GM12891 (cell line): ENCODE data around the gene EBNA1BP2. TPM values are rescaled to one million over a fixed set of nuclear protein-coding genes. Genes with fewer than 3 reads are reported as not detected.
"Not testable (repeated sequence)": the region's sequence is repeated elsewhere in the genome, so short reads cannot be mapped to it uniquely, and the experiment has no call there.

Source experiments
- DNase-seq: peaks from one replicate; pipeline ENCODE4 v3.0.0; 2011; ENCODE audit warnings: low spot score; ENCODE audit not compliant: insufficient read length
- FAIRE-seq: peaks from 2 replicates; lab custom pipeline; 2011; peaks lifted over from hg19 to GRCh38; lab: Jason Lieb, UNC
- PAX5 ChIP-seq: IDR thresholded peaks from 2 replicates; pipeline ENCODE4 v1.6.1; 2011; ENCODE audit warnings: low read length, moderate library complexity, mild to moderate bottlenecking; ENCODE audit not compliant: insufficient read depth, severe bottlenecking
- POLR2A ChIP-seq: IDR thresholded peaks from 2 replicates; pipeline ENCODE4 v1.6.1; 2011; ENCODE audit warnings: low read depth, low read length, control low read depth
- POLR2AphosphoS5 ChIP-seq: IDR thresholded peaks from 2 replicates; pipeline ENCODE4 v1.6.1; 2011; ENCODE audit warnings: low read depth, low read length, control low read depth
- POU2F2 ChIP-seq: IDR thresholded peaks from 2 replicates; pipeline ENCODE4 v1.6.1; 2011; ENCODE audit warnings: low read depth, mild to moderate bottlenecking, control low read depth, low read length, moderate library complexity
- SPI1 ChIP-seq: IDR thresholded peaks from 2 replicates; pipeline ENCODE4 v1.6.1; 2011; ENCODE audit warnings: low read depth, low read length, control low read depth
- TAF1 ChIP-seq: IDR thresholded peaks from 2 replicates; pipeline ENCODE4 v1.6.1; 2011; ENCODE audit warnings: low read depth, low read length, control low read depth
- polyA plus RNA-seq: library from polyadenylated mRNA; unstranded; fragments of >200 nt; gene quantifications from one replicate; pipeline ENCODE4 v1.2.1, GENCODE V29; 2012; ENCODE audit warnings: low read depth, missing spikeins, inconsistent platforms; ENCODE audit not compliant: missing spikeins

EBNA1BP2 gene, protein sequence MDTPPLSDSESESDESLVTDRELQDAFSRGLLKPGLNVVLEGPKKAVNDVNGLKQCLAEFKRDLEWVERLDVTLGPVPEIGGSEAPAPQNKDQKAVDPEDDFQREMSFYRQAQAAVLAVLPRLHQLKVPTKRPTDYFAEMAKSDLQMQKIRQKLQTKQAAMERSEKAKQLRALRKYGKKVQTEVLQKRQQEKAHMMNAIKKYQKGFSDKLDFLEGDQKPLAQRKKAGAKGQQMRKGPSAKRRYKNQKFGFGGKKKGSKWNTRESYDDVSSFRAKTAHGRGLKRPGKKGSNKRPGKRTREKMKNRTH
- polyA plus RNA-seq: 85.1 TPM

DNA sequence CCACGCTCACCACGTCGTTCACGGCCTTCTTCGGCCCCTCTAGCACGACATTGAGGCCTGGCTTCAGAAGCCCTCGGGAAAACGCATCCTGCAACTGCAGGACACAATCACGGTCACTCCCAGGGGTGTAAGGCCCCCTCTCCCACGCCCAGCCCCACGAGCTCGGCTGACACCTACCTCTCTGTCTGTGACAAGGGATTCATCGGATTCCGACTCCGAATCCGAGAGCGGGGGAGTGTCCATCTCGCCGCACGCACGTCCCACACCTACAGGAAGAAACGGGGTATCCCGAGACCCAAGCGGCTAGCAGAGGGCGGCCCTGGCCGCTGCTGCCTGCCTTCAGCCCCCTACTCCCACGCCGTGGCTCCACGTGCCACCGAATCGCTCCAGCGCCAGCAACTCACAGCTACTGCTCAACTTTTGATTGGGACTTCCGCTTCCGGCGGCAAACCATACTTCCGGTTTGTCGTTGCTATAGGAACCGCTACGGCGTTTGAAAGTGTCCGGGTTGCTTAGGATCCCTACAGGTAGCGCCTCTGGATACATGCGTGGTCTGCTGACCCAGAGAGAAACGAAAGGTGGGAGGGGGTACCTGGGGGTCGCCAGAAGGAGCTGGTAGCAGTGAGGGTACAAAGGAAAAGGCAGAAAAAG, at the start of gene EBNA1BP2, which contains the start of gene CFAP57:
Gene EBNA1BP2, minus strand, starts transcription at position 415 of the 651 bp plus-strand sequence. Its CDS starts 172 bp downstream, at position 243.
Gene CFAP57, plus strand, starts transcription at position 455 of the 651 bp plus-strand sequence. CDS start 424 bp downstream, outside the sequence.
- FAIRE-seq: peak; percentile 98
- peak; percentile 83 for DNase-seq
- TF ChIP-seq TAF1 (peak; percentile 88), PAX5 (no peak), POU2F2 (peak; percentile 77), POLR2AphosphoS5 (peak; percentile 89), POLR2A (peak; percentile 86), SPI1 (peak; percentile 70)

DNA sequence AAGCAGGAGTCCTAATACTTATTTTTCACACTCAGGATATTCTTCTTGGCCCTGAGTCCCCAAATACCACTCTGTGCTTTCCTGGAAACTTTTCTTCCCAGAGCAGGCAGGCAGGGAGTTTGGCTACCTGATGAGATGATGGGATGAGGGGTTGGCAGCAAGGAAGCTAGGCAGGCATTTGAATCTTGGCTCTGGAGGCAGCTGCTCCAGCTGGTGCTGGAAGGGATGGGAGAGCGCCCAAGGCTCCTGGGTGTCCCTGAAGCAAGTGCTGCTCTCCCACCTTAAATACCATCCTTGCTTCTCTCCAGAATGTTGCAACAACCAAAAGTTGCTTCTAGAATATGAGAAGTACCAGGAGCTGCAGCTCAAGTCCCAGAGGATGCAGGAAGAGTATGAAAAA, 49.7 kb upstream of the EBNA1BP2 start:
- DNase-seq: no peak
- FAIRE-seq: no peak

DNA sequence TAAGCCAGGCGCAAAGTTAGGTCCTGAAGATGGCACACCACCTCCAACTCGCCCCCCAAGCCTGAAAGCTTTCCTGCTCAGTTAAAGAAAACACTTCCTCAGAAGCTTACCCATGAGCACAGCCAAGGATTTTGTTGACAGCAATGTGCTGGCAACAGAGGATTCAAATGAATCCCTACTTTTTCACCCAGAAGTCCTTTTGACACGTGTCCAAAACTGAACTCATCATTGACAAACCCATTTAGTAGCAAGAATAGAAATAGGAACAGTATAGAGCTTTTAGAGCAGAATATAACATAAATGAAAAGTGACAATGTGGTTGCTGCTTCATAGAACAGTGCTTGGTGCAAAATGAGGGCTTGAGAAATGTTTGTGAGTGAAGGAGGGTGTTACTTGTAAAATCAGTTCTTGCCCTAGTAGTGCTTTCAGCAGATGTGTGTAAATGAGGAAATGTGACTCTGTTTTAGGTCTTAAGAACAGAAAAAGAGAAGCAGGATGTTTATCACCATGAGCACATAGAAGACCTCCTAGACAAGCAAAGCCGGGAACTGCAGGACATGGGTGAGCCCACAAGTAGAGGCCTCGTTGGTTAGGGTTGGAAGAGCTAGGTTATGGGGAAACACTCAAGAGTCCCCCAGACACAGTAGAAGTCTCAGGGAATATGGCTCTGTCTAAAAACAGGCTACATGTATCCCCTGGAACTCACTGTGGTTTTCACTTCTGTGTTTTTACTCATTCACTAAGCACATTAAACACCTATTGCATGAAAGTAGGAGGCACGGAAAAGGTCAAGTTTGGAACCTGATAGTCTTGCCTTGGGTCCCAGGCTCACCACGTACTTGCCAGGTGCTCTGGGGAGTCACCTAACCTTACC, 49.1 kb upstream of the EBNA1BP2 start:
- FAIRE-seq (peak; percentile 95), DNase-seq (no peak)
- TF ChIP-seq SPI1: peak; percentile 82
- TF ChIP-seq TAF1: no peak

More for the DNA sequence above, 49.7 kb upstream of the EBNA1BP2 start:
- no peak for TF ChIP-seq POU2F2
- TF ChIP-seq SPI1: no peak
- no peak for TF ChIP-seq POLR2A
- TF ChIP-seq POLR2AphosphoS5: no peak
- TF ChIP-seq PAX5: no peak
- no peak for TF ChIP-seq TAF1

DNA sequence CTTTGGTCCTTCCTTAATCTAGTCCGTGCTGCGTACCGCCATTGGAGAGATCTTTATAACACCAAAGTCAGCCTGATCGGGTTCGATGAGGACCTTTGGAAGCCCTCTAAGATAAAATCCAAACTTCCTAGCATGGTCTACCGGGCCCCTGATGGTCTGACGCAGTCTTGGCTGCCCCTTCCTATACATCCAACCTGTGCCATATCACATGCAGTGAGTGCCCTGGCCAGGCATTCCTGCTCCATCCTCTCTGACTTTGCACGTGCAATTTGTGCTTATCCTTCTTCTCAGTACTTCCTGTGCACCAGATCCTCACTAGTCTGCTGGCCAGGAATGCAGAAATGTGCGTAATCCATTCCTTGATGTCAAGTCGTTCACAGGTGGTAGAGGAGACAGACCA, 45.7 kb upstream of the EBNA1BP2 start:
- TF ChIP-seq POLR2AphosphoS5 (no peak), PAX5 (no peak), TAF1 (no peak), SPI1 (no peak), POLR2A (no peak), POU2F2 (no peak)
- FAIRE-seq (peak; percentile 77), DNase-seq (no peak)

DNA sequence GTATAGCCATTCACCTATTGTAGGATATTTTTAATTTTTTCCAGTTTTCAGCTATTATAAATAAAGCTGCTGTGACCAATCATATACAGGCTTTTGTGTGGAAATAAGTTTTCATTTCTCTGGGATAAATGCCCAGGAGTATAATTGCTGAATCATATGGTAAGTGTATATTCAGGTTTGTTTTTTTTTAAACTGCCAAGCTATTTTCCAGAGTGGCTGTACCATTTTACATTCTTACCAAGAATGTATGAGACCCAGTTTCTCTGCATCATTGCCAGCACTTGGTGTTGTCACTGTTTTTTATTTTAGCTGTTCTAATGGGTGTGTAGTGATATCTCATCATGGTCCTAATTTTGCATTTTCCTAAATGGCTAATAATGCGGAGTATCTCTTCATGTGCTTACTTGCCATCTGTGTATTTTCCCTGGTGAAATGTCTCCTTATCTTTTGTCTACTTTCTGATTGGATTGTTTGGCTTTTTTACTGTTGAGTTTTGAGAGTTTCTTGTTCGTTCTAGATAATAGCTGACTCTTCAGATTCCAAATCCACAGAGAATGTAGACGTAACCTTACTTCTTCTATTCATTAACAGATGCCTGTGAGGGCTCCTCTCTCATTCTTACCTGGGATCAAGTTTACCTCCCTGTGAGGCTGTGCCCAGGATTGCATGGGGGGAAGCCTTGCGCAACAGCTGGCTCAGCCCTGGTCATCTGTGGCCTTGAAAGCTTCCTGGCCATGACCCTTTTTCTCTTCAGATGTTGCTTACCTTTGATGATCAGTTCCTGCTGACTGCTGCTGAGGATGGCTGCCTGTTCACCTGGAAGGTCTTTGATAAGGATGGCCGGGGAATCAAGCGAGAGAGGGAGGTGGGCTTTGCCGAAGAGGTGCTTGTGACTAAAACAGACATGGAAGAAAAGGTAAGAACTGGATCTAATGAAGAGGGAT, 42.7 kb upstream of the EBNA1BP2 start:
- no peak for FAIRE-seq

DNA sequence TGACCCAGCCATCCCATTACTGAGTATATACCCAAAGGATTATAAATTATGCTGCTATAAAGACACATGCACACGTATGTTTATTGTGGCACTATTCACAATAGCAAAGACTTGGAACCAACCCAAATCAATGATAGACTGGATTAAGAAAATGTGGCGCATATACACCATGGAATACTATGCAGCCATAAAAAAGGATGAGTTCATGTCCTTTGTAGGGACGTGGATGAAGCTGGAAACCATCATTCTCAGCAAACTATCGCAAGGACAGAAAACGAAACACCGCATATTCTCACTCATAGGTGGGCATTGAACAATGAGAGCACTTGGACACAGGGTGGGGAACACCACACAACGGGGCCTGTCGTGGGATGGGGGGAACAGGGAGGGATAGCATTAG, 36.2 kb upstream of the EBNA1BP2 start:
- not testable (repeated sequence) for FAIRE-seq

More for the DNA sequence above, 42.7 kb upstream of the EBNA1BP2 start:
- TF ChIP-seq POLR2A (no peak), SPI1 (no peak), PAX5 (no peak), POLR2AphosphoS5 (no peak), TAF1 (no peak), POU2F2 (no peak)
- no peak for DNase-seq

DNA sequence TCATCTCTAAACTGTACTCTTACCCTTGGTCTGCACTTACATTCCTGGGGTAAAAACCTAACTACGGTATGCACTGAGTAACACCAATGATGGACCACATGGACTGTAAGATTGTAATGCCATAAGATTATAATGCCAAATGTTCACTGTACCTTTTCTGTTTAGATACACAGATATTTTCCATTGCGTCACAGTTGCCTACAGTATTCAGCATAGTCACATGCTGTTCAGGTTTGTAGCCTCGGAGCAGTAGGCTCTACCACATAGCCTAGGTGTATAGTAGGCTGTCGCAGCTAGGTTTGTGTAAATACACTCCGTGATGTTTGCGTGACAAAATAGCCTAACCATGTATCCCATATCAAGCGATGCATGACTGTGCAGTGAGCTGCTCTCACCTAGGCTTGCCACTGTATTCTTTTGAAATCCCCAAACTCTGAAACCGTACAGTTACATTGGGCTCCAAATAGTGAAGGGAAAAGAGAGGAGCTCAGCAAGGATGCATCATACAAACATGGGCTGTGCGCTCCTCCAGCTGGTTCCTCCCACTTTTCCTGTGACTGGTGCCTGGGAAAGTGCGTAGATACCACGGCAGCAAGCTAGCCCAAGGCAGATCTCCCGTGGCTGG, 35.3 kb upstream of the EBNA1BP2 start:
- TF ChIP-seq PAX5 (no peak), SPI1 (no peak), POU2F2 (no peak), TAF1 (no peak), POLR2A (no peak), POLR2AphosphoS5 (no peak)
- peak; percentile 57 for FAIRE-seq
- DNase-seq: no peak

More for the DNA sequence above, 36.2 kb upstream of the EBNA1BP2 start:
- not testable (repeated sequence) for DNase-seq

DNA sequence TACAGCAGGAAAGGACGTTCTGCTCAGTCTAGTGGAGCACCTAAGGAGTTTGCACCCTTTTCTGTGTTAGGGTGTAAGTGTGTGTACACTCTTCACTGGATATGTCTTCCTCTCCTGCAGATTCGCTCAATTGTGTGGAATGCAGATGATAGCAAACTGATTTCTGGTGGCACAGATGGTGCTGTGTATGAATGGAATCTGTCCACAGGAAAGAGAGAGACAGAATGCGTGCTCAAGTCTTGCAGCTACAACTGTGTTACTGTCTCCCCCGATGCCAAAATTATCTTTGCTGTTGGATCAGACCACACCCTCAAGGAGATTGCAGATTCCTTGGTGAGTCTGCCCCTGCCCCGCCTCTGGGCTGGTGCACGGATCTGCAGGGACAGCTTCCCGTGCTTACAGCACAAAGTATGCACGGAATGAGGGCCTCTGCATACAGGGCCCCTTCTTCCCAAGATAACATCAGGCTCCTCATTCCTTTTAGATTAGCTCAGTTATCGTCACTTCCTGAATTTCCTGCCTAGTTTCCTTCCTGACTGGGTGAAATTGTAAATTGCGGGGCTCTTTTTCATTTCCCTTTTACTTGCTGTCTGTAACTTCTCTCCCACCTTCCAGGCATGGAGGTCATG, 34.6 kb upstream of the EBNA1BP2 start:
- no peak for DNase-seq
- TF ChIP-seq POLR2A (no peak), SPI1 (peak; percentile 45; the same call in 1 of the 2 replicates)
- no peak for FAIRE-seq
